Vagina (tissue), 2 donors: ENCODE data around the gene FBXW9.

Experiments
- POLR2AphosphoS5 ChIP-seq, 2 donors: sonication (generic); formaldehyde crosslinking; IDR thresholded peaks; one replicate each; pipeline ENCODE4 v1.9.0; 2017; ENCODE audit warnings: antibody characterized with exemption in 2 of 2, mild to moderate bottlenecking in 2 of 2, low read depth in 1 of 2; ENCODE audit not compliant: insufficient read depth in 1 of 2
- TF ChIP-seq, protein P1 (sequence below), 3 experiments: fragments of 450-650 bp in 2 of 3; fragments of 200-600 bp in 1 of 3; sonication (generic) in 1 of 3; IDR thresholded peaks; one replicate each; pipeline ENCODE4 v1.5.1; 2017 to 2019; ENCODE audit warnings: antibody characterized with exemption in 3 of 3, mild to moderate bottlenecking in 2 of 3, moderate library complexity in 2 of 3

DNA sequence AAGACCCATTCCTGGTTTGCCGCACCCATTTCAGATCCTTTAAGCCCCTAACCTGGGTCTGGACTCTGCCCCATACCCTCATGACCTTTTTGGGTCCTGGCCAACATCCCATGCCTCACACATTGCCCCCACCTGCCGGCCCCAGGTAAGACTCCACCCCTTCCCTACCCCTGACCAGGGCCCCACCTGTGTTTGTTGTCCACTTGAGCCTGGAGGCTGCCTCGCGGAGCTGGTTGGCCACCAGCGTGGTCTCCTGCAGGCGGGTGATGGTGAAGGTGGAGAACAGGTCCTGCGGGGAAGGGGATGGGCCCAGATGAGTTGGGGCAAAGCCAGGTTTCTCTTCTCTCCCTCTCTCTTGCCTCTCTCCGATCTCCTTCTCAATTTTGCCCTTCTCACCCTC is 49.4 kb downstream of the FBXW9 start:
- TF ChIP-seq, protein P1, sequence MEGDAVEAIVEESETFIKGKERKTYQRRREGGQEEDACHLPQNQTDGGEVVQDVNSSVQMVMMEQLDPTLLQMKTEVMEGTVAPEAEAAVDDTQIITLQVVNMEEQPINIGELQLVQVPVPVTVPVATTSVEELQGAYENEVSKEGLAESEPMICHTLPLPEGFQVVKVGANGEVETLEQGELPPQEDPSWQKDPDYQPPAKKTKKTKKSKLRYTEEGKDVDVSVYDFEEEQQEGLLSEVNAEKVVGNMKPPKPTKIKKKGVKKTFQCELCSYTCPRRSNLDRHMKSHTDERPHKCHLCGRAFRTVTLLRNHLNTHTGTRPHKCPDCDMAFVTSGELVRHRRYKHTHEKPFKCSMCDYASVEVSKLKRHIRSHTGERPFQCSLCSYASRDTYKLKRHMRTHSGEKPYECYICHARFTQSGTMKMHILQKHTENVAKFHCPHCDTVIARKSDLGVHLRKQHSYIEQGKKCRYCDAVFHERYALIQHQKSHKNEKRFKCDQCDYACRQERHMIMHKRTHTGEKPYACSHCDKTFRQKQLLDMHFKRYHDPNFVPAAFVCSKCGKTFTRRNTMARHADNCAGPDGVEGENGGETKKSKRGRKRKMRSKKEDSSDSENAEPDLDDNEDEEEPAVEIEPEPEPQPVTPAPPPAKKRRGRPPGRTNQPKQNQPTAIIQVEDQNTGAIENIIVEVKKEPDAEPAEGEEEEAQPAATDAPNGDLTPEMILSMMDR (IDR thresholded peaks at IDR 0.05), result no peak
- TF ChIP-seq POLR2AphosphoS5 (IDR thresholded peaks at IDR 0.05; ENCODE audit: insufficient read depth in 1 of 2, low read depth in 1 of 2), result no peak
